Uterus (tissue), 4 donors: Measurements from ENCODE around the gene MAP3K7. TPM values are rescaled to one million over a fixed set of nuclear protein-coding genes. Genes with fewer than 3 reads are reported as not detected.

Source experiments
- DNase-seq, 2 donors: peaks; one replicate each; pipeline ENCODE4 v3.0.0-alpha.2; 2019 to 2020
- H3K27ac ChIP-seq, 2 donors: fragments of 200-600 bp; sonication (generic); 1 replicate in 1 of 2; 2 replicates in 1 of 2; pipeline ENCODE4 v1.5.1; 2016 to 2018
- H3K27me3 ChIP-seq, 2 donors: fragments of 200-600 bp; sonication (generic); one replicate each; pipeline ENCODE4 v1.5.1; 2018 to 2019; ENCODE audit warnings: control low read depth in 1 of 2
- H3K36me3 ChIP-seq, 2 donors: fragments of 200-600 bp; sonication (generic); one replicate each; pipeline ENCODE4 v1.5.1; 2019; ENCODE audit warnings: control low read depth in 1 of 2
- H3K4me1 ChIP-seq, 2 donors: fragments of 200-600 bp; sonication (generic); one replicate each; pipeline ENCODE4 v1.5.1; 2018 to 2019; ENCODE audit warnings: control low read depth in 1 of 2
- H3K4me3 ChIP-seq, 2 donors: fragments of 200-600 bp; sonication (generic); 1 replicate in 1 of 2; 2 replicates in 1 of 2; pipeline ENCODE4 v1.5.1; 2018 to 2019; ENCODE audit warnings: mild to moderate bottlenecking in 1 of 2
- H3K9me3 ChIP-seq, 2 donors: fragments of 200-600 bp; sonication (generic); one replicate each; pipeline ENCODE4 v1.5.1; 2019; ENCODE audit warnings: control low read depth in 1 of 2
- POLR2A ChIP-seq, 2 donors: fragments of 450-650 bp; IDR thresholded peaks; one replicate each; pipeline ENCODE4 v1.6.1; 2016; ENCODE audit warnings: antibody characterized with exemption in 2 of 2, mild to moderate bottlenecking in 1 of 2, moderate library complexity in 1 of 2
- intact Hi-C: fragments of 100-400 bp; cut with DNase I; formaldehyde crosslinking; loops from one replicate; pipeline ENCODE4 v1.15.1; 2023; ENCODE audit warnings: low total_unique reads
- total RNA-seq, 4 donors: library from RNA; depleted of rRNA in 3 of 4; stranded (reverse); fragments of >200 nt in 3 of 4; gene quantifications; one replicate each; pipeline versions ENCODE4 v1.1.0 to v1.2.4, GENCODE V29; 2014 to 2023
- TF ChIP-seq, protein P1 (sequence below), 4 experiments: fragments of 200-600 bp in 2 of 4; fragments of 450-650 bp in 2 of 4; sonication (generic) in 2 of 4; IDR thresholded peaks; one replicate each; pipeline ENCODE4 v1.5.1; 2016 to 2019; ENCODE audit warnings: antibody characterized with exemption in 4 of 4, mild to moderate bottlenecking in 2 of 4, moderate library complexity in 1 of 4
- donor health status: DM: yes; HTN: yes; CAD: no.

The MAP3K7 gene
- 10 to 100 TPM; 19.7 to 56.8 (median 27.7) TPM for total RNA-seq

DNA sequence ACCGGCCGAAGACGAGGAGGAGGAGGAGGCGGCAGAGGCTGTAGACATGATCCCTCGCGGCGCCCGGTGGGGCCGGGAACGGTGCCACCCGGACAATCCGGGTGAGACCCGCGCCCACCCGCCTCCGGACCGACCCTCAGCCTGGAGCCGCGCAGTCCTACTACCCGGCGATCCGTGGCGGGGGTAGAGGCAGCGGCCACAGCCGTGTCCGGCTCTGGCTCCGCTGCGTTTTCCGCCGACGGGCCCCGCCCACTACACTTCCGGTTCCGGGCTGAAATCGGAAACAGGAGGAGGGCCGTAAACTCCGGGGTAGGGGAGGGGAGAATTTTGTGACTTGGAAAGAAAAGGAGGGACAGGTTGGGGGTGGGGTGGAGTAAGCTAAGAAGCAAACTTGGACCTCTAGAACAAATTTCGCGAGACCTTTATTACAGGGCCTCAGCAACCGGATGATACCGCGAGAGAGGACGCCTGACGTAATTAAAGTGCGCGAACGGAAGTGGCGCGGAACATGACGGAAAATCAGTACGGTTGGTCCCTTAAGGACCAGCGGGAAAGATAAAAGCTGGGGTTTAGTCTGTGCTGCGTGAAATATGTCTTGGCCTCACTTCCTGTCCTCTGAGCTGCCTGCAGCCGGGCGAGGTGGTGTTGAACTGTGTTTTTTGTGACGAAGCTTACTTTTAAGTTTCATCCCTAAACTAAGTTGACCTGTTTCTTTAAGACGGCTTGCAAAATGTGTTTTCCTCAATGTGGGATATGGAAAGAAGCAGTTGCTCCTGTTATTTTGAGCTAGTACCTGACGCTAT is at the start of gene MAP3K7:
Gene MAP3K7, minus strand, starts transcription at position 237 of the 803 bp plus-strand sequence. Its CDS starts 189 bp downstream, at position 48.
- Histone ChIP-seq H3K4me1 (peaks cover 0 to 12% of the 10 kb centered on the region in 2 donors), H3K27me3 (no peaks in the 10 kb centered on the region), H3K4me3 (peak within 1 kb of the TSS; percentile 98 to 100), H3K36me3 (no peaks in the 10 kb centered on the region), H3K27ac (peak within 1 kb of the TSS; percentile 86 to 95), H3K9me3 (no peaks in the 10 kb centered on the region)
- peak; percentile 94 to 96 for DNase-seq
- intact Hi-C loops: no loop called here
- TF ChIP-seq, protein P1, sequence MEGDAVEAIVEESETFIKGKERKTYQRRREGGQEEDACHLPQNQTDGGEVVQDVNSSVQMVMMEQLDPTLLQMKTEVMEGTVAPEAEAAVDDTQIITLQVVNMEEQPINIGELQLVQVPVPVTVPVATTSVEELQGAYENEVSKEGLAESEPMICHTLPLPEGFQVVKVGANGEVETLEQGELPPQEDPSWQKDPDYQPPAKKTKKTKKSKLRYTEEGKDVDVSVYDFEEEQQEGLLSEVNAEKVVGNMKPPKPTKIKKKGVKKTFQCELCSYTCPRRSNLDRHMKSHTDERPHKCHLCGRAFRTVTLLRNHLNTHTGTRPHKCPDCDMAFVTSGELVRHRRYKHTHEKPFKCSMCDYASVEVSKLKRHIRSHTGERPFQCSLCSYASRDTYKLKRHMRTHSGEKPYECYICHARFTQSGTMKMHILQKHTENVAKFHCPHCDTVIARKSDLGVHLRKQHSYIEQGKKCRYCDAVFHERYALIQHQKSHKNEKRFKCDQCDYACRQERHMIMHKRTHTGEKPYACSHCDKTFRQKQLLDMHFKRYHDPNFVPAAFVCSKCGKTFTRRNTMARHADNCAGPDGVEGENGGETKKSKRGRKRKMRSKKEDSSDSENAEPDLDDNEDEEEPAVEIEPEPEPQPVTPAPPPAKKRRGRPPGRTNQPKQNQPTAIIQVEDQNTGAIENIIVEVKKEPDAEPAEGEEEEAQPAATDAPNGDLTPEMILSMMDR (IDR thresholded peaks at IDR 0.05): no peak
- TF ChIP-seq POLR2A (IDR thresholded peaks at IDR 0.05): peak; percentile 53 to 66

DNA sequence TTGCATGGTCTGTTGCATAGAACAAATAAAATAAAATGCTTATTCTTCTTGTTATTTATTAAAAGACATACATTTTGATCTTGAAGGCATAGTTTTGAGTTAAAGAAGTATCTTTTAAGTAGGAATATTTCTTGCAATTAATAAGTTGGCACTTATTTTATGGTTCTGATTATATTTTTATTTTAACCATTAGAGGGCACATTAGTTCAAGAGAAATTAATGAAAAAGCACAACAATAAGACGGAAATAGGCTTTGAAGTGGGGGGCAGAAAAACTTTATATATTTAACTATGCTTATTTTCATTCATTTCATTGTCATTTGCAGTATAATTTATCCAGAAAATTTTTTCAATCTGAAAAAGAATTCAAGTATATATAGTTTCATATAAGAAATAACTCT is 44.2 kb upstream of the MAP3K7 start:
- Histone ChIP-seq H3K9me3 (no peaks in the 10 kb centered on the region), H3K36me3 (no peaks in the 10 kb centered on the region), H3K4me3 (no peak overlapping the region), H3K27ac (no peak overlapping the region), H3K27me3 (no peaks in the 10 kb centered on the region), H3K4me1 (no peaks in the 10 kb centered on the region)
- no peak for DNase-seq
- intact Hi-C loops: no loop called here
- TF ChIP-seq, protein P1 (IDR thresholded peaks at IDR 0.05): no peak
- no peak for TF ChIP-seq POLR2A (IDR thresholded peaks at IDR 0.05)

DNA sequence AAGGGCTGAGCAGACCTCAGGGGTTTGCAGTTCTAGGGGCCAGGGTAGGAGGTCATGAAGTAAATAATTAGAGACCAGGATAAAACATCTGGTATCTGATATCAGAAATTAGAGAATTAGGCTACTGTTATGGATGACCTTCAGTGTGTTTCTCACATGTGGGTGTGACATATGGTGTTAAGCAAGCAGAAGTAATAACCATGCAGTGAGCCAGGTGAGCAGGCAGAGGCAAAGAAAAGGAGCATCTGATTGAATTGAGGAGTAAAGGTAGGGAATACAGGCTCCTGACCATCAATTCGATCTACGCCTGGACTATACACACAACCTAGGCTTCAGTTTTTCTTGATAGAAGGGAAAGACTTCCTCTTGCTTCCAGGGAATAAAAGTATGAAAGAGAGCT is 34.7 kb upstream of the MAP3K7 start:
- H3K9me3 ChIP-seq: no peaks in the 10 kb centered on the region
- intact Hi-C loops: no loop called here
- H3K27me3 ChIP-seq: no peaks in the 10 kb centered on the region
- no peak overlapping the region for H3K4me3 ChIP-seq
- TF ChIP-seq POLR2A (IDR thresholded peaks at IDR 0.05): no peak
- TF ChIP-seq, protein P1 (IDR thresholded peaks at IDR 0.05): no peak
- H3K36me3 ChIP-seq: no peaks in the 10 kb centered on the region
- no peaks in the 10 kb centered on the region for H3K4me1 ChIP-seq
- no peak for DNase-seq
- no peak overlapping the region for H3K27ac ChIP-seq

DNA sequence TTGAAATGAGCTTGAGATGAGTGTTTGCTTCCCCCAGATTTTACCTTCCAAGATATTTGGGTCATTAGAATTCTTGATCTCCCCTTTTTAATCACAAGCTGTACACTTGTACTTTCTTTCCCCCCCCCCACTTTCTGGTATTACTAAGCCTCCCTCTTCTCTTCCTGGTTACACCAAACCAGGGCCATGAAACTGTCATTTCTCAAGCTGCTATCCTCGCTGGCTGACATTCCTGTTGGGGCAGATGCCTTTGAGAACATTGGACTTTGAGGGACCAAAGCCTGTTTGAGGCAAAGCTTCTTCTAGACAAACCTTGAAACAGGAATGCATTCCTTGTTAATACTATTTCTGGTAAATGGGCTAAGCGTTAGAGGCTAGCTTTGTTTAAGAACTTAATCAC is 32.3 kb upstream of the MAP3K7 start:
- H3K36me3 ChIP-seq: no peaks in the 10 kb centered on the region
- TF ChIP-seq POLR2A (IDR thresholded peaks at IDR 0.05): no peak
- TF ChIP-seq, protein P1 (IDR thresholded peaks at IDR 0.05): no peak
- intact Hi-C loops: no loop called here
- no peaks in the 10 kb centered on the region for H3K9me3 ChIP-seq
- no peak for DNase-seq
- H3K27me3 ChIP-seq: no peaks in the 10 kb centered on the region
- no peak overlapping the region for H3K4me3 ChIP-seq
- H3K4me1 ChIP-seq: no peaks in the 10 kb centered on the region
- H3K27ac ChIP-seq: no peak overlapping the region

DNA sequence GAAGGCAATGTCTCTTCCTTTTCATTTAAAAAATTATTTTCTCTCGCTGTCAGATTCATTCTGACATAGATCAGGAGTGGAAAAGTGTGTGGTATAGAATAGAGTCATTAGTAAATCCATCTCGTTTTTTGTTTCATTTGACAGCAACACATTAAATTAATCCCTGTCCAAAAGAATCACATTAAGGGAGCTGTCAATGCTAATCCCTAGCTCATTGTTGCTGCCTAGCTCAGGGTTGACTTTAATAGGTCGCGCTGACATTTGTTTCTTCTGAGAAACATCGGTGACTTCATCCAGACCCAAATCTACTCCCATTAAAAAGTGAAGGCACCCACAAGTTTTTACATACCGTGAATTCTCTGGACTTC is 25.4 kb upstream of the MAP3K7 start:
- TF ChIP-seq POLR2A (IDR thresholded peaks at IDR 0.05): no peak
- TF ChIP-seq, protein P1 (IDR thresholded peaks at IDR 0.05): no peak
- intact Hi-C loops: no loop called here
- DNase-seq: no peak
- no peak overlapping the region for H3K4me3 ChIP-seq
- no peak overlapping the region for H3K27ac ChIP-seq
- H3K36me3 ChIP-seq: no peaks in the 10 kb centered on the region
- no peaks in the 10 kb centered on the region for H3K27me3 ChIP-seq
- no peaks in the 10 kb centered on the region for H3K4me1 ChIP-seq
- no peaks in the 10 kb centered on the region for H3K9me3 ChIP-seq
